Esophagus (tissue), 2 donors: ENCODE results near the gene DSCAM. TPM values are rescaled to one million over a fixed set of nuclear protein-coding genes. Genes with fewer than 3 reads are reported as not detected.
A peak's percentile ranks its signal among the peaks of the same experiment; 100 is the strongest.
"Not testable (repeated sequence)": the region's sequence is repeated elsewhere in the genome, so short reads cannot be mapped to it uniquely, and the experiment has no call there.

ENCODE experiments used
- H3K27ac ChIP-seq, 2 donors: one replicate each; pipeline ENCODE4 v1.5.1; 2013; ENCODE audit warnings: low read depth in 2 of 2, mild to moderate bottlenecking in 2 of 2, inconsistent platforms in 1 of 2, low read length in 1 of 2, moderate library complexity in 1 of 2
- H3K27me3 ChIP-seq, 2 donors: one replicate each; pipeline ENCODE4 v1.6.1; 2013; ENCODE audit warnings: low read length in 2 of 2, control low read depth in 1 of 2, mild to moderate bottlenecking in 1 of 2; ENCODE audit not compliant: insufficient read depth in 2 of 2, control insufficient read depth in 1 of 2
- H3K36me3 ChIP-seq, 2 donors: one replicate each; pipeline ENCODE4 v1.6.1; 2013; ENCODE audit warnings: low read length in 1 of 2; ENCODE audit not compliant: control insufficient read depth in 2 of 2, insufficient read depth in 2 of 2
- H3K4me1 ChIP-seq, 2 donors: one replicate each; pipeline ENCODE4 v1.6.1; 2013; ENCODE audit warnings: low read length in 1 of 2; ENCODE audit not compliant: control insufficient read depth in 2 of 2, insufficient read depth in 2 of 2
- H3K4me3 ChIP-seq, 2 donors: one replicate each; pipeline ENCODE4 v1.5.1; 2013; ENCODE audit warnings: low read length in 2 of 2, mild to moderate bottlenecking in 2 of 2, low read depth in 1 of 2, moderate library complexity in 1 of 2
- H3K9me3 ChIP-seq, 2 donors: one replicate each; pipeline ENCODE4 v1.6.1; 2013; ENCODE audit warnings: mild to moderate bottlenecking in 2 of 2, low read depth in 1 of 2, low read length in 1 of 2, moderate library complexity in 1 of 2; ENCODE audit not compliant: control insufficient read depth in 2 of 2, insufficient read depth in 1 of 2
- WGBS, 2 donors: extraction: QIAGEN DNeasy Blood & Tissue Kit; methylation state at CpG; one replicate each; pipeline ENCODE4 v1.1.7; 2013; 5-methylcytosine and 5-hydroxymethylcytosine counted together
- polyA plus RNA-seq, 2 donors: library from polyadenylated mRNA; stranded (reverse); fragments of 200-250 nt; gene quantifications; one replicate each; pipeline ENCODE4 v1.2.3, GENCODE V29; 2013
- donor health status: healthy with polysubstance abuse.
- donor health status: Bipolar disorder and iron deficiency.

Gene DSCAM
- polyA plus RNA-seq, 2 donors: under 0.01 TPM; not detected in 1

DNA sequence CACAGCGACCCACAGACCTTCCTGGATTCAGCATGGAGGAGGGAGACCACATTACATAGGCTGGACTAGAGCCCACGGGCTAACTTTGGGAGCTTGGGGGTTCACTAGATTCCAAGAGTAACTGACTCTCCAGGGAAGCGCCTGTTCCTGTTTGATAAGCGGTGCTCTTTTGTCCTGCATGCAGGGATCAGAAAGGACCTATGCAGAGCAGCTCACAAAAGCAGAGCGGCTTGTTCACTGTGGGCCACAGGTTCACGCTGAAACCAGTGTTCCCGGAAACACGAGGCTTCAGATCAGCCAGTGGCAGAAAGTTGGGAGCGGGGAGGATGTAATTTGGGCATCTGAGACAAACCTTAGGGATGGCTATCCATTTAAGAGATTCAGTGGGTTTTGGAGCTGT lies 575.8 kb downstream of the DSCAM start:
- Histone ChIP-seq H3K9me3 (peaks cover 0 to 4% of the 10 kb centered on the region in 2 donors), H3K27me3 (no peaks in the 10 kb centered on the region), H3K36me3 (no peaks in the 10 kb centered on the region), H3K4me3 (no peak overlapping the region), H3K4me1 (no peaks in the 10 kb centered on the region), H3K27ac (no peak overlapping the region)
- 74 to 78% methylated on average over 9 of the region's 9 CpGs for WGBS, 2 donors

DNA sequence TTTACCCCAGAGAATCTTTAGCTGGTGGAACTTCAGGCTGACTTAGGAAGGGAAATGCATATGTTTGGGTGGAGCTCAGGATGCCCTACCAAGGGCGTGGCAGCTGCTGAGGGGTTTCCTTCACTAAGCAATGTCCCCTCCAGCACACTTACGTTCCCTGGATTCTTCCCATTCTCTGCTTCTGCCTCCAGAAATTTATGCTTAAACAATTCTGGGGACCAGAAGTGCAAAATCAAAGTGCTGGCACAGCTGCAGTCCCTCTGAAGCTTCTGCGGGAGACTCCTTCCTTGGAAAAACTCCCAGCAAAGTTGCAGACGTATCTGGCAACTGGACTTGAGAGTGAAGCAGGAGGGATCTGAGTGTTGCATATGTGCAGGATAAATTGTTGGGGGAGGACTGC lies 576.9 kb downstream of the DSCAM start:
- no peaks in the 10 kb centered on the region for H3K27me3 ChIP-seq
- WGBS, 2 donors: 36 to 48% methylated on average over 4 of the region's 4 CpGs
- no peak overlapping the region for H3K27ac ChIP-seq
- H3K9me3 ChIP-seq: peaks cover 0 to 4% of the 10 kb centered on the region in 2 donors
- H3K4me1 ChIP-seq: no peaks in the 10 kb centered on the region
- H3K4me3 ChIP-seq: no peak overlapping the region
- no peaks in the 10 kb centered on the region for H3K36me3 ChIP-seq

DNA sequence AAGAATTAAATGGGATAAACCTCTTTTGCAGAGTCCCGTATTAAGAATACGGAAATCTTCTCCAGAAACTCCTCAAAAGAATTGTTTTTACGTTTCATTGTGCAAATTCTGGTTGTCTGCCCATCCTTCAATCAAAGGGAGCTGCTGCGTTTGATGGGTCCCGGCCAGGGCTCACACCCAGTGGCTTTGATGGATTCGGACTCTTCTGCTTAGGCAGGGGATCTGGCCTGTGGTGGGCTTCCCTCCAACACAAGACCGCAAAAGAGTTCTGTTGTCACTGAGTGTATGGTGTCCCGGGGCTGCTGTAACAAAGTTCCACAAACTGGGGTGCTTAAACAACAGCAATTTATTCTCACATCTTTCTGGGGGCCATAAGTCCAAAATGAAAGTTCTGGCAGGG lies 577.7 kb downstream of the DSCAM start:
- 83 to 84% methylated on average over 8 of the region's 8 CpGs for WGBS, 2 donors
- Histone ChIP-seq H3K4me3 (no peak overlapping the region), H3K9me3 (peaks cover 0 to 4% of the 10 kb centered on the region in 2 donors), H3K27ac (no peak overlapping the region), H3K36me3 (no peaks in the 10 kb centered on the region), H3K4me1 (no peaks in the 10 kb centered on the region), H3K27me3 (no peaks in the 10 kb centered on the region)

DNA sequence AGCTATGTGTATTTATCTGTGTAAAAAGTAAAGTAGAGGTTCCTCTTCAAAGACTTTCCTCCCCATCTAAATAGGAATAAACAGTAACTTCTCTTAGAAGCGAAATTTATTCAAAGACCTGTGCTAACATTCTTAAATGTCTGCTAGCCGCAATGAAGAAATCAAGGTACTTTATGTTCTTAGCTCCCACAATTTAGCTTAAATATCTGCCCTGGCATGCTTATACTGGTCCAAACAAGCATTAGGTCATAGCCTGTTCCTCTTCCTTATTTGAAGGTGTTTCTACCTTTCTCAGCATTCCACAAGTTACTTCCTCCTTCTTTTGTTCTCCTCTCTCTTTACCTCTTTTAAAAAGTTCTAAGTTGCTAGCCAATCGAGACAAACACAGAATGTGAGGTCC lies 588.5 kb downstream of the DSCAM start:
- H3K9me3 ChIP-seq, H3K27me3 ChIP-seq, H3K4me1 ChIP-seq, H3K4me3 ChIP-seq, H3K36me3 ChIP-seq: not testable (repeated sequence)
- WGBS, 2 donors: 47 to 61% methylated on average over 3 of the region's 3 CpGs
- peak overlapping the region in 1 of 2 donors; percentile 61 for H3K27ac ChIP-seq

DNA sequence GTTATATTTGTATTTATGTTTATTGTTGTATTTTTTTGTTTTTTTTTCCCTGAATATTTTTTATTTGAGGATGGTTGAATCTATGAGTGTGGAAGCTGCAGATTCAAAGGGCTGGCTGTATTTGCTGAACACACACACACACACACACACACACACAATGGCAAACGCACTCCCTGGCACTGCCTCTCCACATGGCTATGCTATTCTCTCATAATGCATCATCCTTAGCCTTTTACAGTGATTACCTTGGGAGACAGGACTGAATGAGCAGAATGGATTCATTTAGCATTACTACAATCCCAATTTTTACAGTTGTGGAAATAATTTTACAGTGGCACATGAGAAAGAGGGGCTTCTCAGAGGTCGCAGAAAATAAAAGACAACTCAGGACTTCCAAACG lies 589.6 kb downstream of the DSCAM start:
- H3K27me3 ChIP-seq: no peaks in the 10 kb centered on the region
- WGBS, 2 donors: 68 to 72% methylated on average over 3 of the region's 3 CpGs
- no peaks in the 10 kb centered on the region for H3K4me1 ChIP-seq
- H3K4me3 ChIP-seq: no peak overlapping the region
- no peak overlapping the region for H3K27ac ChIP-seq
- H3K36me3 ChIP-seq: no peaks in the 10 kb centered on the region
- peaks cover 0 to 2% of the 10 kb centered on the region in 2 donors for H3K9me3 ChIP-seq

DNA sequence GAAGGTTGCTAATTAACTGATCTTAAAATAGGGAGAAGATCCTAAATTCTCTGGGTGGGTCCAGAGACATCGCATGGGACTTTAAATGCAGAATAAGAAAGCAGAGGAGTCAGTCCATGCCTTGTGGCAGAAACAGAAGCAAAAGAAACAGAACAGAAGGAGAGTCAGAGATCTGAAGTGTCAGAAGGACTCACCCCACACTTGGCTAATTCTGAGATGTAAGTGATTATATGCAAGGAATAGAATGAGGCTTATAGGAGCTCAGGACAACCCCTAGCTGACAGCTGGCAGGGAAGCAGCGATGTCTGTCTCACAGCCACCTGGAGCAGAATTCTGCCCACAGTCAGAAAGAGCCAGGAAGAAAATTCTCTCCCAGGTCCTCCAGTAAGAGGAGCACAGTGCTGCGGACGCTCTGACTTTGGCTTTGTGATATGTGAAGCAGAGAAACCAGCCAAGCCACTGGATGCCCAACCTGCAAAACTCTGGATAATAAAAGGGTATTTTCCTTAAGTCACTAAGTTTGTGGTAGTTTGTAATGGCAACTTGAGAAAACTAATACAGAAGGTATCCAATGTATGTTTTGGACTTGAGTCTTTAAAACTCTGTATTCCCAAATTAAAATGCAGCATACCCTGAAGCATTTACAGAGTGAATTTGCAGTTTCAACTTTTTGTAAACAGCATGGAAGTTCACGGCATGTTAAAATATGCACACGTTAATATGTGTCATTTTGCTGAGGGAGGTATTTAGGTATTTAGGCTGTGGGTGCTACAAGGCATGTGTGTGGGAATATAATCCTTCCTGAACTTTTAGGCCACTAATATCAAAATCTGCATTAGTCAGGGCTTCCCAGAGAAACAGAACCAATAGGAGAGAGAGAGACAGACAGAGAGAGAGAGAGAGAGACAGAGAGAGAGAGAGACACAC lies 591.2 kb downstream of the DSCAM start:
- Histone ChIP-seq H3K4me1 (no peaks in the 10 kb centered on the region), H3K9me3 (peaks cover 2 to 3% of the 10 kb centered on the region in 2 donors), H3K4me3 (no peak overlapping the region), H3K27ac (no peak overlapping the region), H3K36me3 (no peaks in the 10 kb centered on the region), H3K27me3 (no peaks in the 10 kb centered on the region)
- WGBS, 2 donors: 62 to 73% methylated on average over 6 of the region's 6 CpGs

DNA sequence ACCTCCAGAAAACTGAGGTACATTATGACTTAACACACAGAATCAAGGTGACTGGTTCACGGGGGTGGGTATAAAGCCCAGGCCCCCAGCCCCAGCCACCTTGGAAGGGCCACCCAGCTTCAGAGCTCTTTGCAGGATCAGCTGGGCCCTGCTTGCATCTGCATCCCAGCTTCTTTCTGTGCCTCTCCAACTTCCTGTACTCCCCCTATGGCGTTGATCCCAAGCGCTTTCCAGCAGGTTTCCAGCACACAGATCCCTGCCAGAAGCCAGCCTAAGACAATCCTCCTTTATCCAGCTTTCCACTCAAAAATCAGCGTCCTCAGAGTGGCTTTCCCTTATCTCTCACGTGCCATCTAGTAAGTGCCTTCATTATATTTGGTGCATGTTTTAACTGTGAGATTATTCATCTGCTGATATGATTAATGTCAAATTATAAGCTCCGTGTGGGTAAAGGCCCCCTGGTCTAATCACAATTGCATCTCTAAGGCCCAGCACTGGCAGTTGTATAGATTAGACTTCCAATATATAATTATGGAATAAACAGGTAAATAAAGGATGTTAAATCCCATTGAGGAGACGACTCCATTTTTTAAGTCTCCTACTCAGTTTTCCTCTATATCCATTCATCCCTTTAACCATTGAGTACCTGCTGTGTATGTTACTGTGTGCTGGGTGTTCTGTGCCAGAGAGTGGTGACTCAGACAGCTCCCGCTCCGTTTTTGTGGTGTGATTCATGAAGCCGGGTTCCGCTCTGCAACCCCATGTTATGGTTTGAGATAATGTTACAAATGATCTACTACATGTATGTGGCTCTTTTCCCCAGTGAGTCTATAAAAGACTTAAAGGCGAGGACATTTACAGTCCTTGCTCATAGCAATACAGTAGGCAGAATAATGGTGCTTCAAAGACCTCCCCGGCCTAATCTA lies 592.2 kb downstream of the DSCAM start:
- Histone ChIP-seq H3K27ac (no peak overlapping the region), H3K4me1 (no peaks in the 10 kb centered on the region), H3K4me3 (no peak overlapping the region), H3K9me3 (peaks cover 2 to 3% of the 10 kb centered on the region in 2 donors), H3K36me3 (no peaks in the 10 kb centered on the region), H3K27me3 (no peaks in the 10 kb centered on the region)
- 58 to 59% methylated on average over 13 of the region's 13 CpGs for WGBS, 2 donors

DNA sequence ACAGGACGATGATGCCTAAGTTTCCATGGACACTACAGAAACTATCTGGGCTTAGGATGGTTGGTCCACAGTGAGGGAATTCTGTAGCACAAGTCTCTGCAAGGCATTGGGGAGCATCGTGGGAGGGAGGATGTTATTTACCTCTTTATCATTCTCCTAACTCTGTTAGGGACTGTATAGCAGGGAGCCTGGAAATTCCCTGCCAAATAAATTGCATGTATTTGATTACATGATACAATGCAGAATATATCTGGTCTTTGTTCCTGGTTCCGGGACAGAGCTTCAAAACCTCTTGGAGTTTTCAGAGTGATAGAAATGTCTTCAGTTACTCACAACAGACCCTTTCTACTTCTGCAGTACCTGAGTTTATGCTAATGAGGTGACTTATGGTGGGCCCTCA lies 593.8 kb downstream of the DSCAM start:
- no peaks in the 10 kb centered on the region for H3K4me1 ChIP-seq

DNA sequence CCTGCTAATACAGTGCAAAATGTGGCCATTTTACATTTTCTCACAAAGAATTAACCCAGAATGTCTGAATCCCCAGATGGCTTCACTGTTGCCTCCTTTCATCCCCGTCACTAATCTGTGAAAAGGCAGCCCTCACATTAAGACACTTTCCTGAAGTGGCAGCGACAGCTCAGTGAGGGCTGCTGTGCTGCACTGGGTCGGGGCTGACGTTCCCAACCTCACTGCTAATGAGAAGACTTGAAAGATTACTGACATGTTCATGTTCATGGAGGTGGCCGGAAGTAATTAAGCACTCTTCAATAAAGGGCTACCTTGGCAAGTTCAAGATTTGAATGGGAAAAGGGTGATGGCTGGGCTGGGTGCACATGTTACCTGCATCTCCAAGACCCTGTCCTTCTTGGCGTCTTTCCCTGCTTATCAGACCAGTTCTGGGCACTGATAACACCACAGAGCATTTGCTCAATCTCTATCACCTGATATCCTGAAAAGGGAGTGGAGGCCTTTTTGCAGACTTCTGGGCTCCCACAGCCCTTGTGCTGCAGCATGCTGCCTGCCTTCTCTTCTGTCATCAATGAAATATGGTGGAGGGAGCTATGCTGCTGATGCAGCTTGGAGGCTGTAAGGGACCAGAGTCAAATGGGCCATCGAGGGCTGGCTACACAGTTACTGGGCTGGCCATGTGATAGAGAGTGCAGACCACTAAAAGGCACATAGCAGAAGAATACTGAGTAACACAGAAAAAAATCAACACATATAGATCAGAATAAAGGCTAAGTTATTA lies 596.3 kb downstream of the DSCAM start:
- 78 to 82% methylated on average over 7 of the region's 7 CpGs for WGBS, 2 donors
- peaks cover 3 to 5% of the 10 kb centered on the region in 2 donors for H3K9me3 ChIP-seq
- H3K4me1 ChIP-seq: no peaks in the 10 kb centered on the region
- H3K4me3 ChIP-seq: no peak overlapping the region
- H3K27ac ChIP-seq: no peak overlapping the region
- no peaks in the 10 kb centered on the region for H3K27me3 ChIP-seq
- no peaks in the 10 kb centered on the region for H3K36me3 ChIP-seq

More for the DNA sequence above, 593.8 kb downstream of the DSCAM start:
- Histone ChIP-seq H3K4me3 (no peak overlapping the region), H3K36me3 (no peaks in the 10 kb centered on the region), H3K9me3 (peaks cover 2 to 3% of the 10 kb centered on the region in 2 donors), H3K27ac (no peak overlapping the region), H3K27me3 (no peaks in the 10 kb centered on the region)
- WGBS, 2 donors: 79 to 86% methylated on average over 3 of the region's 3 CpGs
